ENCODE data around the gene ANHX. TPM values are rescaled to one million over a fixed set of nuclear protein-coding genes. Genes with fewer than 3 reads are reported as not detected.
A peak's percentile ranks its signal among the peaks of the same experiment; 100 is the strongest.

Gene ANHX
- total and polyA plus RNA-seq, 4 donors = not detected

- Histone ChIP-seq H3K9ac (ENCODE audit: low read depth in 1 of 2, low read length in 2 of 2) (no peak overlapping the region), H3K27ac (ENCODE audit: low read depth in 1 of 2, low read length in 2 of 2) (no peak overlapping the region), H3K36me3 (ENCODE audit: control insufficient read depth in 4 of 4, insufficient read depth in 3 of 4, low read depth in 1 of 4, low read length in 3 of 4) (no peaks in the 10 kb centered on the region), H3K4me1 (ENCODE audit: control insufficient read depth in 4 of 4, insufficient read depth in 4 of 4, low read length in 3 of 4) (no peaks in the 10 kb centered on the region), H3K9me3 (ENCODE audit: control insufficient read depth in 4 of 4, low read length in 3 of 4) (peaks cover 38 to 89% (median 62%) of the 10 kb centered on the region in 4 donors), H3K27me3 (ENCODE audit: control insufficient read depth in 4 of 4, insufficient read depth in 4 of 4, low read length in 3 of 4) (no peaks in the 10 kb centered on the region), H3K4me3 (ENCODE audit: low read depth in 1 of 3, low read length in 3 of 3) (peak overlapping the region in 2 of 3 donors; percentile 27 to 50)
- TF ChIP-seq YY1 (IDR thresholded peaks at IDR 0.05) = no peak
- TF ChIP-seq CTCF (IDR thresholded peaks at IDR 0.05; ENCODE audit: low read depth, low read length, missing input control) = no peak
- TF ChIP-seq, protein P1, sequence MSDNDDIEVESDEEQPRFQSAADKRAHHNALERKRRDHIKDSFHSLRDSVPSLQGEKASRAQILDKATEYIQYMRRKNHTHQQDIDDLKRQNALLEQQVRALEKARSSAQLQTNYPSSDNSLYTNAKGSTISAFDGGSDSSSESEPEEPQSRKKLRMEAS (IDR thresholded peaks at IDR 0.05) = no peak
- TF ChIP-seq, protein P2, sequence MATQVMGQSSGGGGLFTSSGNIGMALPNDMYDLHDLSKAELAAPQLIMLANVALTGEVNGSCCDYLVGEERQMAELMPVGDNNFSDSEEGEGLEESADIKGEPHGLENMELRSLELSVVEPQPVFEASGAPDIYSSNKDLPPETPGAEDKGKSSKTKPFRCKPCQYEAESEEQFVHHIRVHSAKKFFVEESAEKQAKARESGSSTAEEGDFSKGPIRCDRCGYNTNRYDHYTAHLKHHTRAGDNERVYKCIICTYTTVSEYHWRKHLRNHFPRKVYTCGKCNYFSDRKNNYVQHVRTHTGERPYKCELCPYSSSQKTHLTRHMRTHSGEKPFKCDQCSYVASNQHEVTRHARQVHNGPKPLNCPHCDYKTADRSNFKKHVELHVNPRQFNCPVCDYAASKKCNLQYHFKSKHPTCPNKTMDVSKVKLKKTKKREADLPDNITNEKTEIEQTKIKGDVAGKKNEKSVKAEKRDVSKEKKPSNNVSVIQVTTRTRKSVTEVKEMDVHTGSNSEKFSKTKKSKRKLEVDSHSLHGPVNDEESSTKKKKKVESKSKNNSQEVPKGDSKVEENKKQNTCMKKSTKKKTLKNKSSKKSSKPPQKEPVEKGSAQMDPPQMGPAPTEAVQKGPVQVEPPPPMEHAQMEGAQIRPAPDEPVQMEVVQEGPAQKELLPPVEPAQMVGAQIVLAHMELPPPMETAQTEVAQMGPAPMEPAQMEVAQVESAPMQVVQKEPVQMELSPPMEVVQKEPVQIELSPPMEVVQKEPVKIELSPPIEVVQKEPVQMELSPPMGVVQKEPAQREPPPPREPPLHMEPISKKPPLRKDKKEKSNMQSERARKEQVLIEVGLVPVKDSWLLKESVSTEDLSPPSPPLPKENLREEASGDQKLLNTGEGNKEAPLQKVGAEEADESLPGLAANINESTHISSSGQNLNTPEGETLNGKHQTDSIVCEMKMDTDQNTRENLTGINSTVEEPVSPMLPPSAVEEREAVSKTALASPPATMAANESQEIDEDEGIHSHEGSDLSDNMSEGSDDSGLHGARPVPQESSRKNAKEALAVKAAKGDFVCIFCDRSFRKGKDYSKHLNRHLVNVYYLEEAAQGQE (IDR thresholded peaks at IDR 0.05) = no peak
- TF ChIP-seq RAD21 (IDR thresholded peaks at IDR 0.05) = no peak
- TF ChIP-seq, protein P3, sequence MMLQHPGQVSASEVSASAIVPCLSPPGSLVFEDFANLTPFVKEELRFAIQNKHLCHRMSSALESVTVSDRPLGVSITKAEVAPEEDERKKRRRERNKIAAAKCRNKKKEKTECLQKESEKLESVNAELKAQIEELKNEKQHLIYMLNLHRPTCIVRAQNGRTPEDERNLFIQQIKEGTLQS (IDR thresholded peaks at IDR 0.05) = no peak
- TF ChIP-seq HNF4G (IDR thresholded peaks at IDR 0.05) = no peak
- TF ChIP-seq ZBTB33 (IDR thresholded peaks at IDR 0.05) = no peak
- no peak for TF ChIP-seq NR2F2 (IDR thresholded peaks at IDR 0.05)
- no peak for TF ChIP-seq FOXA2 (IDR thresholded peaks at IDR 0.05)
- TF ChIP-seq FOXA1 (IDR thresholded peaks at IDR 0.05) = no peak
- TF ChIP-seq RXRA (IDR thresholded peaks at IDR 0.05) = no peak
- DNase-seq (ENCODE audit: low spot score) = no peak
- 79% methylated on average over 3 of the region's 3 CpGs for WGBS
These were observed 18.5 kb downstream of the ANHX start for GRCh38 chr12:133217219-133217618.

DNA sequence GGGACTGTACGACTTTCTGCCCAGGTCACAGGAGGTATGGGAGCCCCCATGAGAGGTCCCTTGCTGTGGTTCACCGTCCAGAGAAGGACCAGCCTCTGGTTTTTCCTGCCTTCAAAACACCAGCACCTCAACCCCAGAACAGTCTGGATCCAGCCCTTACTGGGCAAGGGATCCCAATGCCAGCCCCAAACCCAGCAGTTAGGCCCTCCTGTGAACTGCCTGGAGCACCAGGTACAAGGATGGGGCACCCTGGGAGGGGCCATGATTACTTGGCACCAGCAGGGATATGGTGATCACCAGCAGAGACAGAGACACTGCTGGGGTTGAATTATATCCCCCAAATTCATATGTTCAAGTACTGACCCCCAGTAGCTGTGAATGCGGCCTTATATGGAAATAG is 20.0 kb downstream of the ANHX start:
- TF ChIP-seq ZBTB33 (IDR thresholded peaks at IDR 0.05) = no peak
- no peak for TF ChIP-seq JUND (IDR thresholded peaks at IDR 0.05)
- no peak for TF ChIP-seq FOXA1 (IDR thresholded peaks at IDR 0.05)
- TF ChIP-seq RAD21 (IDR thresholded peaks at IDR 0.05) = no peak
- TF ChIP-seq, protein P2 (IDR thresholded peaks at IDR 0.05) = no peak
- no peak for TF ChIP-seq HNF4A (conservative IDR thresholded peaks at IDR 0.05)
- no peak for TF ChIP-seq SP1 (IDR thresholded peaks at IDR 0.05)
- no peak for TF ChIP-seq TAF1 (conservative IDR thresholded peaks at IDR 0.05)
- TF ChIP-seq, protein P1 (IDR thresholded peaks at IDR 0.05) = no peak
- TF ChIP-seq, protein P3 (IDR thresholded peaks at IDR 0.05) = no peak
- Histone ChIP-seq H3K4me1 (ENCODE audit: control insufficient read depth in 4 of 4, insufficient read depth in 4 of 4, low read length in 3 of 4) (no peaks in the 10 kb centered on the region), H3K27ac (ENCODE audit: low read depth in 1 of 2, low read length in 2 of 2) (no peak overlapping the region), H3K36me3 (ENCODE audit: control insufficient read depth in 4 of 4, insufficient read depth in 3 of 4, low read depth in 1 of 4, low read length in 3 of 4) (peaks cover 0 to 2% (median 0%) of the 10 kb centered on the region in 4 donors), H3K27me3 (ENCODE audit: control insufficient read depth in 4 of 4, insufficient read depth in 4 of 4, low read length in 3 of 4) (no peaks in the 10 kb centered on the region), H3K9ac (ENCODE audit: low read depth in 1 of 2, low read length in 2 of 2) (no peak overlapping the region), H3K4me3 (ENCODE audit: low read depth in 1 of 3, low read length in 3 of 3) (peak overlapping the region in 2 of 3 donors; percentile 45 to 47), H3K9me3 (ENCODE audit: control insufficient read depth in 4 of 4, low read length in 3 of 4) (peaks cover 45 to 88% (median 60%) of the 10 kb centered on the region in 4 donors)
- no peak for DNase-seq (ENCODE audit: low spot score)
- 79% methylated on average over 3 of the region's 3 CpGs for WGBS

Data from liver (tissue), 9 donors.